Lung microvascular endothelial cell (primary cell): ENCODE data around the gene ZNF689. TPM values are rescaled to one million over a fixed set of nuclear protein-coding genes. Genes with fewer than 3 reads are reported as not detected.
"Not testable (repeated sequence)": the region's sequence is repeated elsewhere in the genome, so short reads cannot be mapped to it uniquely, and the experiment has no call there.

Experiments
- DNase-seq, 2 donors: peaks; one replicate each; pipeline versions ENCODE4 v3.0.0 to v3.0.0-alpha.2; 2010; ENCODE audit warnings: low read depth in 2 of 2
- total RNA-seq: library from RNA; depleted of rRNA; stranded (reverse); fragments of >200 nt; gene quantifications from 2 replicates; pipeline ENCODE4 v1.2.1, GENCODE V29; 2014

ZNF689 gene
- total RNA-seq, 1 donor from 2014 or later, result 4.0 TPM

- no peak for DNase-seq
Measured at GRCh38 chr16:30600929-30601328, 9.3 kb downstream of the ZNF689 start.

- DNase-seq, result no peak
Measured at GRCh38 chr16:30600215-30600614, 10.0 kb downstream of the ZNF689 start.

GRCh38 chr16:30592871-30593270 lies 17.3 kb downstream of the ZNF689 start:
- DNase-seq, result no peak

- DNase-seq, result not testable (repeated sequence)
Measured at GRCh38 chr16:30590869-30591268, 19.3 kb downstream of the ZNF689 start.

- not testable (repeated sequence) for DNase-seq
Measured at GRCh38 chr16:30589582-30589981, 20.6 kb downstream of the ZNF689 start.

- no peak for DNase-seq
Measured at GRCh38 chr16:30588651-30589050, 21.5 kb downstream of the ZNF689 start.

- peak; percentile 98 to 99 for DNase-seq
Measured at GRCh38 chr16:30585400-30586191, 24.6 kb downstream of the ZNF689 start, which contains the start of gene ZNF785. Gene ZNF785, minus strand, starts transcription at chr16:30585697. Its CDS starts 86 bp downstream, at chr16:30585611.

- no peak for DNase-seq
Measured at GRCh38 chr16:30585022-30585399, 25.2 kb downstream of the ZNF689 start.

GRCh38 chr16:30582611-30583340 lies 27.4 kb downstream of the ZNF689 start:
- no peak for DNase-seq

GRCh38 chr16:30581457-30581856 lies 28.7 kb downstream of the ZNF689 start:
- no peak for DNase-seq

- DNase-seq, result no peak
Measured at GRCh38 chr16:30574678-30575077, 35.5 kb downstream of the ZNF689 start.

GRCh38 chr16:30571445-30572322 lies 38.5 kb downstream of the ZNF689 start, which contains the start of gene ZNF688:
Gene ZNF688, minus strand, starts transcription at chr16:30571714. Its CDS starts 85 bp downstream, at chr16:30571629.
- peak; percentile 88 to 98 for DNase-seq

- peak; percentile 48 to 53 for DNase-seq
Measured at GRCh38 chr16:30570636-30571444, 39.3 kb downstream of the ZNF689 start.

- DNase-seq, result no peak
Measured at GRCh38 chr16:30569746-30570635, 40.2 kb downstream of the ZNF689 start.

- no peak for DNase-seq
Measured at GRCh38 chr16:30569281-30569680, 40.9 kb downstream of the ZNF689 start.

GRCh38 chr16:30567991-30568638 lies 42.1 kb downstream of the ZNF689 start:
- DNase-seq, result peak in 1 of 2 donors; percentile 84

GRCh38 chr16:30567160-30567990 lies 42.8 kb downstream of the ZNF689 start:
- DNase-seq, result peak in 1 of 2 donors; percentile 15

GRCh38 chr16:30566531-30566930 lies 43.7 kb downstream of the ZNF689 start:
- no peak for DNase-seq
